HG02973 (cell line): ENCODE measurements around the gene ST7.
"Not testable (repeated sequence)": the region's sequence is repeated elsewhere in the genome, so short reads cannot be mapped to it uniquely, and the experiment has no call there.

Source experiments
- ATAC-seq: cut with Tn5 transposase; IDR thresholded peaks from one replicate; pipeline ENCODE4 v1.9.1; 2021; ENCODE audit warnings: moderate library complexity; ENCODE audit not compliant: unreplicated experiment

Gene ST7

DNA sequence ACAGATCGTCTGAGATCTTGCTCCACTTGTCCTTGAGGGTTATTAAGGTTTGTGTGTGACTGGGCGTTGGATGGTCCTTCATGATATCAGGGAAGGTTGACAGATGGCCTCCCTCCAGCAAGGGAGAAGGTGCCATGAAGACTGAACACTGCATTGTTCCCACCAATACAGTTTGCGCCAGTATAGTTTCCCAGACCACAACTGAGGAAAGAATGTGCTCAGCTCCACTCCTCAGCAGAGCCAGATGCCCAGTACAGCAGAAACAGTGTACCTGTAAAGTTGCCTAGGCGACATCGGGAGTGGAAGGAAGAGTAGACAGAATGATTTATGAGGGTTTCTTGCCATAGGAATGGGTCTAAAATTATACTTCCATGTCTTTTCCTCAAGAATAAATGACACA is 137.5 kb downstream of the ST7 start:
- no peak for ATAC-seq

DNA sequence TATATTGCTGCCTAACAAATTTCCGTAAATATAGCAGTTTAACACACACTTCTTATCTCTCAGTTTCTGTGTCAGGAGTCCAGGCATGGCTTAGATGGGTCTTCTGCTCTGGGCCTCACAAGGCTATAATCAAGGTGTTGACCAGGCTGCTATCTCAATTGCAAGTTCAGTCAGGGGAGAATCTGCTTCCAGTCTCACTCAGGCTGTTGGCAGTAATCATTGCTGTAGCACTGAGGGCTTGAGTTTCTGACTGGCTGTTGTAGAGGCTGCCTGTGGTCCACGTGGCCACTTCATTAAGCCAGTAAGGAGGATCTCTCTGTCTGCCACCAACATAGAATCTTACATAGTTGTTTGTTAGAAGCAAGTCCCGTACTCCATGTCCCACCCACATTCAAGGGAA is 138.4 kb downstream of the ST7 start:
- ATAC-seq = no peak

DNA sequence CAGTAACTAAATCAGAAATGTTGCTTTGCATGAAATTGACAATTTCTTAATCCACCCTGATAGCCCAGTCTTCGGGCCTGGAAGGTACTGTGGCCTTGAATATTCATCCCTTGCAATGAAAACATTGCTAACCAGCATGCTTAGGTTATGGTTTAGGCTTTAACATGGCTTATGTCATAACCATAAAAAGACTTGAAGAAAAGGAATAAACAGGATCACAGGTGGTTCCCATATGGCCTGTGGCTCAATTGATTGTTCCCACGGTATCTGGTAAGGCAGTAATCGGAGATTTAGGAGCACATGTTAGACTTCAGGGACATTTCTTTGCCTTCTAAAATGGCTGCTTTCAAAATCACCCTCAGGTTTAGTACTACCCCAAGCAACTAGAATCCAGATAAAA is 139.5 kb downstream of the ST7 start:
- ATAC-seq = no peak

DNA sequence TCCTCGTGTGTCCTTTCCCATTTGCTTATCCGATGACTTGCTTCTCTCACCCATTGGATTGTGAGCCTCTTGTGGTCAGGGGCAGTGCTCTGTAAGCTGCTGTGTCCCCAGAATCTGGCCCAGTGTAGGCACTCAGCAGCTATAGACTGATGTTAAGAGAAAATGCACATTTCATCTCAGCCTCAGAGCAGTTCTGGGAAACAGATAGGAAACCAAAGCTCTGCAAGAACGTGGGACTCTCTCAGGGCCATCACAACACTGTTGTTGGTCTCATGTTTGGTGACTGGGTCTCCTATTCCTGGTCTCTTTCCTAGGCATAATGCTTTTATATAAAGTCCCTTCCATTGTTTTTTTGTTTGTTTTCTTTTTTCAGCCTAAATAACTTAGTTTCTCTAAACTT is 141.2 kb downstream of the ST7 start:
- no peak for ATAC-seq

DNA sequence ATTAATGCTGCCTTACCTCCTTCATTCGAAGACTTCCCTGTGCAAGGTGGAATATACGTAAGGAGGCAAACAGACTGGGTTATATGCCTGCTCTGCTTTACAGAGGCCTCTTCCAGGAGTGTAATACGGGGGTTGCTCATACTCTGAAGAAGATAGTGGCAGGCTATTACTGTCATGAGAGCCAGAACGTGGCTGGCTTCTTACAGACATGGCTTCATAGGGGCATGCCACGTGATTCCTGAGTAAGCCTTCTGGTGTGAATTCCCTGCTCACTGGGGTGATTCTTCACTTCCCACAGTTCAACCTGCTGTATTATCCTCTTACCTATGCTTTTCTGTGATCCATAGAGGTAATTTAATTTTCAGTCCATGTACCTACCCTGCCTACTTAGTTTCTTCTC is 141.8 kb downstream of the ST7 start:
- ATAC-seq = no peak

DNA sequence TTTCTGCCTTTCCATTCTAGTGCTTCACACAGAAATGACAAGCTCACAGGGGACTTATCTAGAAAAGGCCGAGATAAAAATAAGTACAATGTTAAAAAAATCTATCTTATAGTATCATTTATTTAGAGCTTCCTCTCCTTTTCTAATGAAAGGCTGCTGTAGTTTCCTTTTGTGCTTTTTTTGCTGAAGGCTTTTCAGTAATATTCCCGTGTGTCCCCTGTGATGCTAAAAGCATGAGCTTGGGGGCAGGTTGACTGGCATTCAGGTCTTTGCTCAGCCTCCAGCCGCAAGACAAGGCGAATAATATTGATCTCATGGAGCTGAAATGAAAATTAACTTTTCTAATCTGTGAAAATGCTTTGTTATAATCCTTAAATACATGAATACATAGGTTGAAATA is 143.0 kb downstream of the ST7 start:
- no peak for ATAC-seq

DNA sequence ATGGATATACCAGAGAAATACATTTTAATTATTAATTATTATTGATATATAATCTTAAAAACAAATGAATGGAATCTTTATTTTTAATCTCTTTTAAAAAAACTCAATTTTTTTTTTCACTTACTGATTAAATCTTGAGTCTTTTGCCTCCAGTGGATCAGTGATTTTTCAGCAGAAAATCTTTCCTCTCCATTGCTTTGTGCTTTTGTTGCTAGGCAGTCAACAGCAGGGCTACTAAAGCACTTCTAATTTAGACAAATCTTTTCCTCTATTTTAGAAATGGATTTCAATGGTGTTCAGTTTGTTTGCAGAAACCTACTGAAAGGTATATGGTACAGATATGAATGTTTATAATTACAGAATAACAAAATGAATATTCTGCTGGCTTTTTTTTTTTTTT is 143.6 kb downstream of the ST7 start:
- ATAC-seq = no peak

DNA sequence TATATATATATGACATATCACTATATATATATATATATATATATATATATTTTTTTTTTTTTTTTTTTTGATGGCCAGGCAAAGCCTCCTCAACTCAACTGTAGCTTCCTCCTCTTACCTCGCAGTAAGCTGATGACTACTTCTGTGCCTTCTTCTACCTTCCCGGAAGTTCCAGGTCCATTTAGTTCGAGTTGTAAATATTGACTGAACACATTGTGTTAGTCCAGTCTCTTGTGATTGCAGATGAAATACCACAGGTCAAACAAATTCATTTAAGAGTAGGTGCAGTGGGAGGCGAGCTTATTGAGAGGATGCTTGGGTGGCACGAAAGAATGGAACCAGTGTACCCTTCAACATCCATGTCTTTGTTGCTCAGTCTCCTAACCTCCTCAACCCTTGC is 144.6 kb downstream of the ST7 start:
- no peak for ATAC-seq

DNA sequence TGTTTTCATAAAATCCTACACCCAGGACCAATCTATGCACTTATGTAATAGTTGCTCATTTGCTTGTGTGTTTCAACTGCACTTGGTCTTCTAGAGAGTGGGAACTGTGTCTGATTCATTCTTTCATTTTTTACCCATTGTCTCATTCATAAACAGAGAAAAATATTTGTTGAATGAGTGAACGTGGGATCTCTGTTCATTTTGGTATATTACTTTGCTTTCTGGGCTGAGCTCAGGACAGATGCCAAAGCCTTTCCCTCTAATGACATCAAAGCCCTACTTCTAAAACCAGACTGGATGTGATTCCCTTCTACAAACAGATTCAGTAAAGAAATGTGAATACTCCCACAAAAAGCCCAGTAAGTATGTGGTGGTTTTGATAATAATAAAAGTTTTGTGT is 145.2 kb downstream of the ST7 start:
- ATAC-seq = no peak

DNA sequence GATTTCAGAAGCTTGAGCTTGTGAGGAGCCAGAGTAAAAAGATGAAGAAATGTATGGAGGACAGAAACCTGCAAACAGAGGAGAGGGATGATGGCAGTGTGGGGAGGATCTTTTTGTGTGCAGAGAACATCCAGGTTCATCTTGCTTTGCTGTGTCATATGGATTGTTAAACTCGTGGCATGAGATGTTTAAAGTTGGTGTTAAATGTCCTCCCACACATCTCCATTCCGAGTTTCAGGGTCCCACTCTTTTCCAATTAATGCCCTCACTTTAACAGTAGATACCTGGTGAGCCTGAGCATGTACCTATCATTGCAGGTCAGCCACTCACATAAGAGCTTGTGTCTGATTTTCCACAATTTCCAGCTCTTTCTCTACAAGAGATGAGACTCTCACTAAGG is 147.7 kb downstream of the ST7 start:
- ATAC-seq = no peak

DNA sequence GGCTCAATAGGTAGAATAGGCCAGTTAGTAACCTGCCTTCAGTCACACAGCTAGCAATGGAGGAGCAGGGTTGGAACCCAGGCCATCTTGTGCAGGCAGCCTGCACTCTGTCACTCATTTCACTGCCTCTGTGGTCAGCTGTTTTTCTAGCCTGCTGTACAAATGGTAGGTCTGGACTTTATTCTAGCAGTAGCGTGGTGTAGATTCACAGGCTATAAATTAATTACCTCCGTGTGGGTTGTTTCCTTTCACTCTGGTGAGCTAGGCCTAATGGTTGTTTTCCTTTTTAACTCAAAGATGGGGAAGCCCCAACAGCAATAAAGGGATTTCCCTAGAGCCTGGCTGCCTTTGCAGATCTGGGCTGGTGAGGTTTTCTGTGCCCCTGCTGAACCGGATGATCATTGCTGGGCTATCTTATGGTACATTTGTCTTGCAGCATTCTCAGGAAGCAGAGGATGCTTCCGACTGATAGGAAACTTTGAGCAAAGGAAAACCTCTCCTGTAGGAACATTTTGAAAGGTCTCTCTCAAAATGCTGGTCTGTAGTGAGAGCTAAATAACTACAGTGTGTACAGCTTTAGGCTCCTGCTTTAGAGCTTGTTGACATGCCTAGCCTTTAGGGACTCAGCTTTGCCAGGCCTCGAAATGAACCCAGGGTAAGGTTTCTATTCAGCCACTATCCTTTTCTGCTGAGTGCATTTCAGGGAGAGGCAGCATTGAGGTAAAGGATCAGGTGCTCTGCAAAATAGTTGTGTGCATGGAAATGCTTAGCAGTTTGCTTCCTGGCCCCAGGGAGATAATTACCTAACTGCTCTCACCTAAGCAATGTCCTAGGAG is 157.4 kb downstream of the ST7 start:
- ATAC-seq = peak; percentile 96

DNA sequence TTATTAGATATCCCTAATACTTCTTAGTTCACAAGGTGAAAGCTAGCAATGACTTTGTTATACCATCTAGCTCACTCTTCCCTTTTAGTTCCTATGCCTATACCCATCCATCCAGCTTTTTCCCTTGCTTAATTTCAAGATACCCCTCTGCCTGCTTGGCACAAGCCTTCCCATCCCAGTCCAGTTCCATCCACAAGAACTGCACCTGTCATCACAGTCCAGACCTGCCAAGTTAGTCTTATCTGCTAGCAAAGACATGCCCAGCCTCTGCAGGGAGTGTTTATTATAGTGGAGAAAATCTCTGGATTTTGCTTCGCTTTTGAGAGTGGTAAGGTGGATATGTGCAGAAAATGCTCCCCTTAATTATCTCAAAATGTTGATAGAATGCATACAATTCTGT is 158.2 kb downstream of the ST7 start:
- ATAC-seq = no peak

DNA sequence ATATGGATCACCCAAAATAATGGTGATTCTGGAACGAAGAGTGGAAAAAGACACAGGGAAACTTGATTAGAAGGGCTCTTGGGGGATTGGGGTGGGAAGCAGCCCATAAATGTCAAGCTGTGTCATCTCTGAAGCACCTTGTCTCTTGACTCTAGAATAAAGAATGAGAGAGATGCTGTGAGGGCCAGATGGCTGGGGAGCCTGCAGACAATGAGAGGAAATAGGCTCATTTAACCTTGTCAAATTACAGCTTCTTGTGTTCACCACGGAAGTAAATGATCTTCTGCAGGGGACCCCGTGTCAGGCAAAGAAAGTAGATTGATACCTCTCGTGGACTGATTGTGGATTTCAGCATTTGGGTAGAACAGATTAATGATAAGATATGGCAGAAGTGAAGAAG is 159.3 kb downstream of the ST7 start:
- no peak for ATAC-seq

DNA sequence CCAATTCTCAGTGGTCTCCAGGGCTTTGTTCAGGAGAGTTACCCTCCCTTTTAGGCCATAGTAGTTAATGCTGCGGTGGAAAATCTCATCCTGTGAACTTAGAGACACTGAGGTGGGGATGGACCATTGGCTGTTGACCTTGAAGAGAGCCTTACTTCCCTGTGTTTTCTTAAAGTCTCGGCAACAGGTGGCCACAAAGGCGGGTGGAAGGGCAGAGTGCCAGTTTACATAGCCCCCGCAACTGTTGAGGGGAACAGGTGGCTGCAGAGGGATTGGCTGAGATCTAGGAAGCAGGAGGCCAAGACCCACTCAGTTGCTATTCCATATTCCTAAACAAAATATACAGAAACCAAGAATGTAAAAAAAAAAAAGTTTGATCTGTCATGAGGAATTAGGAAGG is 160.6 kb downstream of the ST7 start:
- no peak for ATAC-seq

DNA sequence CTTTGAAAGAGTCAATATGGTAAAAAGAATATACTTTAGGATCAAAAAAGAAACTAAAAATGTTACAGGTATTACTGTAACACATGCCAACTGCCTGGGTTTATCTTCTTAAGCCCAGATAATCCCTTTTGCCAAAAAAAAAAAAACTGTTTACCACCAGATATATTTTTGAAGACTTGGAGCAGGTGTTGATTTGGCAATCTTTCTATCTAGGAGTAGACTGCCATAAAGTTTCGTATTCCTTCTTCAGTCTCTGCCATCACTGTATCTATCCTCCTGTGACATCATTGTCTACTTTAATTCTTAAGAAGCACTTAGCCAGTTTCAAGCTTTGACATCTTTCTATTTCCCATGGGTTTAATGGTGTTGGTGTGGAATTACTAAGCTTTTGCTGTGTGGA is 161.0 kb downstream of the ST7 start:
- ATAC-seq = no peak

DNA sequence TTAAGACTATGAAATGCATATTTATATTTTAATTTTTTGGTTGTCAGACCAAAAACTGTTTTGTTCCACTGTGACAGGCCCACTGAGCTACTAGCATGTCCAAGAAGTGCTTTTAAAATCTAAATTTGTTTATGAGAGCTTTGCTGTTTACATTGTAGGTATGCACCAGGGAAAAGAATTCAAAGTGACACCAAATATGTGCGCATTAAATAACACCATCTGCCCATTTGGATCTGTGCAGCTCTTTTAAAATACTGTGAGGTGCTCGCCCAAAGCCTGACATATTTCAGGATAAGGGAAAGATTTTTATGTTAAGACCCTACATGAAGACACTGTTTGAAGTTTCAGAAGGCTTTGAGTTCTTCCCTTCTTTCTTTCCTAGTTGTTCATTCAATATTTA is 162.9 kb downstream of the ST7 start:
- no peak for ATAC-seq

DNA sequence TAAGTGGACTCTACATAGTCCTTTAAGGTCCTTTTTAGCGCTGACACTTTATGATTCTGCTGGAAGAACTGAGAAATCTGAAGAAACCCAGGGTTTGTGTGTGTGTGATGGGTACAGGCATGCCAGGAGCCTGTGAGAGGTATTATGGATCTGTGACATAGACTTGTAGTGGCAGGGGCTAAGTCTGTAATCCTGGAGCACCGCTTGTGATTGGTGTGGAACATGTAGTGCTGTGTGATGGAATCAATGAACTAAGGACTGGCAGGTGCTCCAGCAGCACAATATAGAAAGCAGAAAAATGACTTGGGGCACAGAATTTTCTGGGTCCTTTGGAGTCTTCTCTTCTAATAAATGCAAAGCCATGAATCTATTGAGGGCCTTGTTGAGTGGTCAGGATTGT is 163.9 kb downstream of the ST7 start:
- no peak for ATAC-seq

DNA sequence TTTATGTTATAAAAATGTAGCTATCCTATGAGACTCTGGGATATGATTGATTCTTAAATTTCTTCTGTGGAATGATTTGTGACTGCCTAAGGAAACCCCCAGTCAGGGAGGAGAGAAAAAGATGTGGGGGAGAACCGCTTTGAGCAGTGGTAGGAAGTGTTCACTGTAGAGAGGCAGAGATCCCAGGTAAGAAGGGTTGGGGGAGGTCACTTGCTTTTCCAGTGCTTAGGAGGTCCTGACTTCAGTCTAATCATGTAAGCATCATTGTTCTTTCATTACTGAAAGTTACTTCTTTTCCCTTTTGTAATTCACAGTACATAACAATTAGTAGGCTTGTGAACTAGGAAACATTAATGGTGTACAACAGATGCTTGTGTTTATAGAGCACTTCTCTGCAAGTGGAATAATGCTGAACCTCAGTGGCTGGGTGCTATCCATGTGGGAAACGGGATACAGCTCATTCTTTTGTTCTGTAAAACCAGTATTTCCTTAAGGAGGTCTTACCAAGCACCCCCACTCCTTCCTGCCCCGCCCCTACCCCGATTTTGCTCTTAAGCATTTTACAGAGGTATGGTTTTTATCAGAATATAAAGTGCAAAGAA is 165.4 kb downstream of the ST7 start:
- ATAC-seq = no peak

DNA sequence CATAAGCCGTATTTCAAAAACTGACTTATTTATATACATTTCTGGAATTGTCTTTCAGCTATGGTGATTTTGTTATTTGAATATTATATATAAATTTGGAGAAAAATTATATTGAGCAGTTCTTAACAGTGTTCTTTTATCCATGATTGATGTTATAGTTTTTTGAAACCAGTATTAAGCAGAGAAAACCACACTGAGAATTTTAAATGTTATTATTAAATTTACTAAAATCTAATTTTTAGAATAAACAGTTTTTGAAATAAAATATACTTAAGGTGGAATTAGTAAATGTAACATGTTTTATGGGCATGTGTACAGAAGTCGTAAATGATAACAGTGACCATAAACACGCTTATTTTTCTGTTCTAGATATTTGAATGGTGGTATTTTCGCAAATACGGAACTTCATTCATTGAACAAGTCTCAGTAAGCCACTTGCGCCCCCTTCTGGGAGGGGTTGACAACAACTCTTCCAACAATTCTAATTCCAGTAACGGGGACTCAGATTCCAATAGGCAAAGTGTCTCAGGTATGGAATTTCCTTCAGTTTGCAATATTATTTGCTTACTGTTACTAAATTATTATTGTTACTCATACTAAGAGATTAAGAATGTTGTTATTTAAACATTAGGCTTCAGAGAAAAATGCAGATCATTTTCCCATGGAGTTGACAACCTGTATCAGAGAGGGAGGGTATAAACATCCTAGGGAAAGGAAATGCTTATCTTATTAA is 166.1 kb downstream of the ST7 start:
- no peak for ATAC-seq

DNA sequence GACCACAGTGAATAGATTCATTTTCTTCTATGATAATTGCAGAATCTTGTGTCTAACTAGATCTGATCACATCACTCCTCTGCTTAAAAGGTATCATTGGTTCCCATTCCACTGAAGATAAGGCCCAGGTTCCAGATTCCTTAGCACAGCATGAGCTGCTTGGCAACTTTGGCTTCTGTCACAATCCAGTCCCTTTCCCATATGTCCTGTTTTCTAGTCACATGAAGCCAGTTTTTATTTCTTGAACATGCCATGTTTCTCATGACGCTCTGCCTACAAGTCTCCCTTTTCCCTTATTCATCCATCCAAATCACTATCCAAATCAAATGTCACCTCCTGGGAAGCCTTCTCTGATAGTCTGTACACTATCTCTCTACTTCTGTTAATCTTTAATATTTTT is 167.0 kb downstream of the ST7 start:
- ATAC-seq = not testable (repeated sequence)

DNA sequence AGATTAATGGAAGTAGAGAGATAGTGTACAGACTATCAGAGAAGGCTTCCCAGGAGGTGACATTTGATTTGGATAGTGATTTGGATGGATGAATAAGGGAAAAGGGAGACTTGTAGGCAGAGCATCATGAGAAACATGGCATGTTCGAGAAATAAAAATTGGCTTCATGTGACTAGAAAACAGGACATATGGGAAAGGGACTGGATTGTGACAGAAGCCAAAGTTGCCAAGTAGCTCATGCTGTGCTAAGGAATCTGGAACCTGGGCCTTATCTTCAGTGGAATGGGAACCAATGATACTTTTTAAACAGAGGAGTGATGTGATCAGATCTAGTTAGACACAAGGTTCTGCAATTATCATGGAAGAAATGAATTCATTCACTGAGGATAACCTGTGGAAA is 168.7 kb downstream of the ST7 start:
- ATAC-seq = not testable (repeated sequence)

DNA sequence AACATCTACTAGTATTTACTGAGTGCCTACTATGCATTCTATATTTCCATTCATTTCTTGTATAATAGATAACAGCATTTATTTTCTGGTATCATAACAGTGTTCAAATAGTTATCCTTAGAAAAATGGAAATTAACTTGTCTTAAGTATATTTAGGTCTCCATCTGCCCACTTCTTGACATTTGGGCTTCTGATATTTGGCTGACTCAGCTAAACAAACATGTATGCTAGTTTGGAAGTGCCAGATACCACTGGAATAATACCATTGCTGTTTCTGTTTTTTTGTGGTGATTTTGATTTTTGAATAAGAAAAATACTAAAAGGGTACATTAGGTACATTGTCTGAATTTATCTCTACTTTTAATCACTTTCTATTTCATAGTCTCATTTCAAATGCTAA is 169.2 kb downstream of the ST7 start:
- ATAC-seq = no peak
